K562 (cell line): Measurements from ENCODE around the gene CHAD. TPM values are rescaled to one million over a fixed set of nuclear protein-coding genes. Genes with fewer than 3 reads are reported as not detected.
A peak's percentile ranks its signal among the peaks of the same experiment; 100 is the strongest.

Experiments used
- ATAC-seq: fragments of 200-7000 bp; cut with Tn5 transposase; 3 replicates; pipeline ENCODE4 v1.9.1; 2020; ENCODE audit warnings: moderate library complexity
- BruUV-seq: library from RNA; stranded (reverse); fragments of 400-500 nt; replicated peaks from 2 replicates; lab custom pipeline; 2021; lab: Mats Ljungman, UMichigan
- CTCF ChIA-PET: fragments of 300-600 bp; formaldehyde crosslinking; extraction: SDS; loops from one replicate; lab custom pipeline; 2021; ENCODE audit warnings: low intra/inter-chr PET ratio; lab: Yijun Ruan, JAX
- POLR2A ChIA-PET: fragments of 300-600, 350-650 bp; sonication (Branson Sonifier 250); formaldehyde crosslinking; extraction: SDS; loops from one replicate; lab custom pipeline; 2021; ENCODE audit warnings: antibody characterized with exemption, inconsistent platforms; lab: Yijun Ruan, JAX
- DNase-seq, 4 experiments: peaks; one replicate each; pipeline versions ENCODE4 v3.0.0 to v3.0.0-alpha.2; 2011 to 2018; ENCODE audit warnings: low spot score in 3 of 4, mixed read lengths in 3 of 4; ENCODE audit errors: extremely low read depth in 1 of 4
- FAIRE-seq: peaks from 2 replicates; lab custom pipeline; 2011; peaks lifted over from hg19 to GRCh38; lab: Jason Lieb, UNC
- H2AFZ ChIP-seq: 2 replicates; pipeline ENCODE4 v1.6.0; 2011; ENCODE audit warnings: low read depth, low read length, control low read depth, inconsistent platforms
- H3K27ac ChIP-seq: fragments of 200-600 bp; 3 replicates; pipeline ENCODE4 v1.8.0; 2011; ENCODE audit warnings: low read depth, mild to moderate bottlenecking, control low read depth, inconsistent platforms, low read length, moderate library complexity, mixed read lengths; ENCODE audit errors: extremely low read depth
- H3K27me3 ChIP-seq, 2 experiments: fragments of 300-600 bp in 1 of 2; 2 replicates in 1 of 2; 3 replicates in 1 of 2; pipeline versions ENCODE4 v1.6.0 to v1.8.0; 2011; ENCODE audit warnings: inconsistent platforms in 2 of 2, low read length in 2 of 2, mild to moderate bottlenecking in 1 of 2, mixed read lengths in 1 of 2, moderate library complexity in 1 of 2; ENCODE audit not compliant: control insufficient read depth in 2 of 2, insufficient read depth in 2 of 2
- H3K36me3 ChIP-seq: fragments of 300-600 bp; 3 replicates; pipeline ENCODE4 v1.8.0; 2011; ENCODE audit warnings: mild to moderate bottlenecking, low read length, inconsistent platforms; ENCODE audit not compliant: control insufficient read depth, insufficient read depth
- H3K4me1 ChIP-seq, 2 experiments: fragments of 200-600 bp in 1 of 2; replicated peaks in 1 of 2; 2 replicates in 1 of 2; 3 replicates in 1 of 2; pipeline versions ENCODE4 v1.5.1 to v1.8.0; 2011; ENCODE audit warnings: inconsistent platforms in 2 of 2, low read length in 2 of 2, mild to moderate bottlenecking in 1 of 2, mixed read lengths in 1 of 2, moderate library complexity in 1 of 2; ENCODE audit not compliant: control insufficient read depth in 2 of 2, insufficient read depth in 2 of 2
- H3K4me2 ChIP-seq: 2 replicates; pipeline ENCODE4 v1.6.1; 2011; ENCODE audit warnings: low read length, control low read depth, inconsistent platforms, mixed read lengths; ENCODE audit not compliant: insufficient read depth
- H3K4me3 ChIP-seq: fragments of 200-600 bp; sonication (generic), shearing (Covaris generic); 2 replicates; pipeline ENCODE4 v1.5.1; 2016; ENCODE audit warnings: control low read depth, inconsistent platforms
- H3K79me2 ChIP-seq: fragments of 200-600 bp; 3 replicates; pipeline ENCODE4 v1.8.0; 2011; ENCODE audit warnings: low read length, inconsistent platforms; ENCODE audit not compliant: control insufficient read depth, insufficient read depth
- H3K9ac ChIP-seq, 2 experiments: 2 replicates each; pipeline versions ENCODE4 v1.6.0 to v1.6.1; 2011; ENCODE audit warnings: low read depth in 2 of 2, low read length in 2 of 2, control low read depth in 1 of 2, inconsistent platforms in 1 of 2, mild to moderate bottlenecking in 1 of 2, mixed read lengths in 1 of 2; ENCODE audit not compliant: insufficient read depth in 1 of 2
- H3K9me1 ChIP-seq: one replicate; pipeline ENCODE4 v1.6.0; 2011; ENCODE audit warnings: inconsistent platforms, mild to moderate bottlenecking, low read length, moderate library complexity; ENCODE audit not compliant: control insufficient read depth, insufficient read depth
- H3K9me3 ChIP-seq: replicated peaks from 2 replicates; pipeline ENCODE4 v1.5.1; 2011; ENCODE audit warnings: low read depth, low read length, inconsistent platforms; ENCODE audit not compliant: control insufficient read depth, insufficient read depth
- H4K20me1 ChIP-seq: replicated peaks from 2 replicates; pipeline ENCODE4 v1.6.1; 2011; ENCODE audit warnings: low read length, inconsistent platforms, mixed read lengths; ENCODE audit not compliant: control insufficient read depth, insufficient read depth
- CLOCK ChIP-seq: fragments of 250-450 bp; sonication (Bioruptor Pico); IDR thresholded peaks from 2 replicates; pipeline ENCODE4 v1.4.0; 2020; ENCODE audit warnings: mild to moderate bottlenecking, moderate library complexity, borderline replicate concordance
- TCF7L2 ChIP-seq: fragments of 150-350 bp; IDR thresholded peaks from 2 replicates; pipeline ENCODE4 v1.6.1; 2016; ENCODE audit warnings: low read depth, mild to moderate bottlenecking, low read length, moderate library complexity
- WGBS: fragments of 100-300 bp; shearing (Covaris generic); methylation state at CpG from one replicate; pipeline ENCODE4 v1.1.6; 2016; ENCODE audit warnings: low coverage, mixed read lengths; ENCODE audit not compliant: insufficient coverage; ENCODE audit errors: missing lambda C conversion rate; 5-methylcytosine and 5-hydroxymethylcytosine counted together
- in situ Hi-C: fragments of 300-500 bp; cut with MboI; formaldehyde crosslinking; loops from 4 replicates; pipeline ENCODE4 v1.15.0; 2018; ENCODE audit warnings: inconsistent platforms, mixed read lengths
- intact Hi-C: fragments of 100-400 bp; cut with micrococcal nuclease; formaldehyde crosslinking; loops from 2 replicates; pipeline ENCODE4 v1.14.2; 2022
- polyA plus RNA-seq, 8 experiments: library from polyadenylated mRNA; depleted of rRNA in 4 of 8; stranded (reverse) in 5 of 8; unstranded in 3 of 8; fragments of >200 nt; fragmentation: Nextera tagmentation in 2 of 8; fragmentation: Illumina TruSeq in 1 of 8; extraction: Ambion mirVana in 2 of 8; extraction: Trizol in 1 of 8; gene quantifications; 2 replicates each; pipeline versions ENCODE4 v1.2.1 to v1.2.3, GENCODE V29; 2011 to 2014; ENCODE audit warnings: inconsistent platforms in 1 of 8, missing spikeins in 1 of 8
- total RNA-seq, 7 experiments: library from RNA; depleted of rRNA in 6 of 7; stranded (reverse); fragments of >200 nt in 6 of 7; fragmentation: Illumina TruSeq in 2 of 7; extraction: Trizol in 2 of 7; gene quantifications; 2 replicates each; pipeline versions ENCODE4 v1.2.1 to v1.2.3, GENCODE V29; 2011 to 2021; ENCODE audit warnings: low replicate concordance in 1 of 7

CHAD gene
- total and polyA plus RNA-seq, 9 of the 15 experiments (the other 6 are each of a cell fraction or from before 2014, with no cell fraction given) = not detected

GRCh38 chr17:50424246-50424995 is 44.3 kb downstream of the CHAD start:
- FAIRE-seq (no peak), DNase-seq (no peak), ATAC-seq (no peak)
- in situ Hi-C loops = no loop called here
- TF ChIP-seq TCF7L2 (no peak), CLOCK (no peak)
- H2AFZ ChIP-seq = peak overlapping the region; percentile 49
- ChIA-PET POLR2A (interaction anchor here (0.6 to 1.2 kb wide), 3 partner anchors 18 to 520 kb away, joined by 3 read pairs; no protein-coding TSS in a partner anchor), CTCF (no interaction called here)
- H3K4me2 ChIP-seq = no peak overlapping the region
- no peaks in the 10 kb centered on the region for H3K36me3 ChIP-seq
- no peaks in the 10 kb centered on the region for H4K20me1 ChIP-seq
- no peaks in the 10 kb centered on the region for H3K79me2 ChIP-seq
- no TSS peak for BruUV-seq
- H3K27ac ChIP-seq = no peak overlapping the region
- peak overlapping the region in 1 of 2 experiments; percentile 38; a peak in 1 of 4 replicates for H3K9ac ChIP-seq
- H3K27me3 ChIP-seq = no peaks in the 10 kb centered on the region
- H3K9me3 ChIP-seq = no peaks in the 10 kb centered on the region
- H3K4me1 ChIP-seq = peaks cover 34 to 36% of the 10 kb centered on the region in 2 experiments
- intact Hi-C loops = no loop called here
- 71% methylated on average over 8 of the region's 9 CpGs for WGBS
- H3K4me3 ChIP-seq = no peak overlapping the region
- no peaks in the 10 kb centered on the region for H3K9me1 ChIP-seq
